Measurements from ENCODE around the gene HEBP2.
A peak's percentile ranks its signal among the peaks of the same experiment; 100 is the strongest.
"Not testable (repeated sequence)": the region's sequence is repeated elsewhere in the genome, so short reads cannot be mapped to it uniquely, and the experiment has no call there.

Gene HEBP2, protein sequence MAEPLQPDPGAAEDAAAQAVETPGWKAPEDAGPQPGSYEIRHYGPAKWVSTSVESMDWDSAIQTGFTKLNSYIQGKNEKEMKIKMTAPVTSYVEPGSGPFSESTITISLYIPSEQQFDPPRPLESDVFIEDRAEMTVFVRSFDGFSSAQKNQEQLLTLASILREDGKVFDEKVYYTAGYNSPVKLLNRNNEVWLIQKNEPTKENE

DNA sequence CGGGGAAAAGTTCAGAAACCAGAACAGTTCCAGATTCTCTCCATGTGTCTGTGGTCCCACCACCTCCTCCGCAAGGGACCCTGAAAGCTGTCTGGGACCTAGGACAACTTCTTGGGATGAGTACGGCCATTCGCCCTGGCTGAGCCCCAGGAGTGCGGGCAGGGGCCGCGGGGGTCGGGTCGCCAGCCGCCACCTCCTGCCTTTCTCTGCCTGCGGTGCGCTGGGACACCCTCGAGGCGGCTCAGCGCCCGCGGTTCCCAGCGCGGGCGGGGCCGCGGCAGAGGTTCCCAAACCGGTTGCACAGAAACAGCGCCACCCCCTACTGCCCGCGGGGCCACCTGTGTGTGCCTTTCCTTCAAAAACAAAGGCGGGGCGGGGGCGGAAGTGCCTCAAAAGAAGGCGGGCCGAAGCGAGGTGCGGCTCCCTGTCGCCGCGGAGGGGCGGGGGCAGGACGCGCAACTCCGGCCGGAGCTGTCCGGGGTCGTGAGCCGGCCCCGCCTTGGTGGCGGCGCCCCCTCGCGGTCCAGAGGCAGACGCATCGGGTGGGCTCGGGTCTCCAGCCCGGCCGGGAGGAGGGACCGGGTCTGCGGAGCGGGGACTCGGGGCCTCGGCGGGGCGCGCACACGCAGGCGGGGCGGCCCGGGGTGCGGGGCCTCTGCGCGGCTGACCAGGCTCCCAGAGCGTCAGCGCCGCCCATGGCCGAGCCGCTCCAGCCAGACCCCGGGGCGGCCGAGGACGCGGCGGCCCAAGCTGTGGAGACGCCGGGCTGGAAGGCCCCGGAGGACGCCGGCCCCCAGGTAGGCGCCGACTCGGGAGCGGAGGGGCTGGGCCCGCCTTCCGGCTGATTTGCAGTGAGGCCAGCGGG, at the start of gene HEBP2:
HEBP2 (plus strand) TSS at position 423 of the 865 bp plus-strand sequence; CDS start at position 696, 273 bp downstream.
- DNase-seq (ENCODE audit: low read depth in 2 of 2): peak; percentile 71 to 92

- DNase-seq (ENCODE audit: low read depth in 2 of 2): no peak
Measured at GRCh38 chr6:138357928-138358327, 46.1 kb upstream of the HEBP2 start.

DNA sequence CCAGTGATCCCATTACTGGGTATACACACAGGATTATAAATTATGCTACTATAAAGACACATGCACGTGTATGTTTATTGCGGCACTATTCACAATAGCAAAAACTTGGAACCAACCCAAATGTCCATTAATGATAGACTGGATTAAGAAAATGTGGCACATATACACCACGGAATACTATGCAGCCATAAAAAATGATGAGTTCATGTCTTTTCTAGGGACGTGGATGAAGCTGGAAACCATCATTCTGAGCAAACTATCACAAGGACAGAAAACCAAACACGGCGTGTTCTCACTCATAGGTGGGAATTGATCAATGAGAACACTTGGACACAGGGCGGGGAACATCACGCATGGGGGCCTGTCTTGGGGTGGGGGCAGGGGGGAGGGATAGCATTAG, 35.3 kb upstream of the HEBP2 start:
- not testable (repeated sequence) for DNase-seq (ENCODE audit: low read depth in 2 of 2)

DNA sequence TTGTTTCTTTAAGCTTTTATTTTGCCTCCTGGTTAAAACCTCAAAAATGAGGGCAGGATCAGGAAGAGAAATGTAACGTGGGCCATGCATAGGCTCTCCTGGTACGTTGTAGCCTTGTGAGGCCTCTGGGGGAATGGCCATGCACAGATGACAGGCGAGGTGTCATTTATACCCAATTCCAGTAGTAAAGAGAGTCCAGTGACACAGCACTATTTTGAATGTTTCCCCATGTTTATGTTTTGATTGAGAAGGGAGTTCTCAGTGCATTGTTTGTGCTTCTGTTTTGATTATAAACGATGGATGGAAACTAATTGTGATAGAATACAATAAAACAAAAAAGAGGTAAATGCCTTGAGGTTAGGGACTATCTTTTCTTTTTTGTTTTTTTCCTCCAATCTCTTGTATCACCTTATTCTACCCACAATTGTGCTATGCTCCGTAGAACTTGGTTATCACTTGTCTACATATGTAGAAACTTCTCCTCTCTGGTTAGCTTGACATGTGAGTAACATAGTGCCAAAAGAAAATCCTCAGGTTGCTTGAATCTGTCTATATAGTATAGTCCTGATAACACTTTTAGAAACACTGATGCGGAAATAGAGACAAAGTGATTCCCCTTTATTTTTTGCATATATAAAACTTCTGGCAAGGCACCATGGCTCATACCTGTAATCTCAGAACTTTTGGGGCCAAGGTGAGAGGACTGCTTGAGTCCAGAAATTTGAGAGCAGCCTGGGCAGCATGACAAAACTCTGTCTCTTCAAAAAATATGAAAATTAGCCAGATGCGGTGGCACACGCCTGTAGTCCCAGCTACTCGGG, 33.2 kb upstream of the HEBP2 start:
- no peak for DNase-seq (ENCODE audit: low read depth in 2 of 2)

DNA sequence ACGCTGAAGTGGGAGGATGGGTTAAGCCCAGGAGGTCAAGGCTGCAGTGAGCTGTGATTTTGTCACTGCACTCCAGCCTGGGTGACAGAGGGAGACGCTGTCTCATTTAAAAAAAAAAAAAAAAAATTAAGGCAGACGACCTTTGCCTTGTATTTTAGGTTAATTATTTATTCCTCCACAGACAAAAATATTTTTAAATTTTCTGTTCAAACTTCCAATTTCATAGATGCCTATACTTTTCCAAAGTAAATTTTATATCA, 32.6 kb upstream of the HEBP2 start:
- DNase-seq (ENCODE audit: low read depth in 2 of 2): no peak

DNA sequence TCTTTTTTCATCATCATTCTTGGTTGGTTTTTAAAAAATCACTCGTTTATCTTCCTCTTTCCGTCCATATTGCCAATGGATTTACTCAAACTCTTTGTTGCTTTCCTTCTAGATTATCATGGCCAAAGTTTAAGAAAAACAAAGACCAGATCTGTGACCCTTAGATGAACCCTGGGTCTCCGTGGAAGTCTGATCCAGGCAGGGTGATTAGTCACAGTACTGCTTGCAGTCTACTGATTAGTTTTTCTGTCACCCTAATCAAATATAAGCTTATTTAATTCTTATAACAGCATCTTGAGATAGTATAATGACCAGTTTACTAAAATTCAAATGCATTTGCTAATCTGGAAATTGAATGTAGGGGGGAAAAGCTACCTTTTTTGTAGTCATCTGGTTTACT, 32.3 kb upstream of the HEBP2 start:
- DNase-seq (ENCODE audit: low read depth in 2 of 2): no peak

GRCh38 chr6:138372711-138373463, 31.1 kb upstream of the HEBP2 start:
- no peak for DNase-seq (ENCODE audit: low read depth in 2 of 2)

- no peak for DNase-seq (ENCODE audit: low read depth in 2 of 2)
Measured at GRCh38 chr6:138374230-138374629, 29.8 kb upstream of the HEBP2 start.

- no peak for DNase-seq (ENCODE audit: low read depth in 2 of 2)
Measured at GRCh38 chr6:138374815-138375214, 29.2 kb upstream of the HEBP2 start.

GRCh38 chr6:138377042-138377441, 27.0 kb upstream of the HEBP2 start:
- no peak for DNase-seq (ENCODE audit: low read depth in 2 of 2)

DNA sequence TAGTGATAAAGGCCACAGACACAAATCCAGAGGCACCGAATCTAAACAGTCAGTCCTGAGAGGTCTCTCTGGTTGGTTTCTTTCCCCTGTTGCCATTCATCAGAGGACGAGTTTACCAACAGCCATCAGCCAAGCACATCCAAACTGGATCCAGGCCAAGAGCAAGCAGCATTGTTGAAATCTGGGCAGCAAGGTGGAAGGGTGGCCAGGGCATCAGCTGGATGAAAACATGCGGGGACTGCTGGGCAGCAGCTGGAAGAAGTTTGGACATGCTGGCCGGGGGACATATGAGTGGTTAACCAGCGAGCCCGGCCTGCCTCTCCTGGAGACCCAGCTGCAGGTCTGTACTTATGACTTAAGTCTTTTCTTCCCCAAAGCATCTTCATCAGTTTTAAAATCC, 26.2 kb upstream of the HEBP2 start, which contains the start of gene SMIM28:
SMIM28 (plus strand) TSS at position 62 of the 400 bp plus-strand sequence; CDS start at position 230, 168 bp downstream.
- no peak for DNase-seq (ENCODE audit: low read depth in 2 of 2)

DNA sequence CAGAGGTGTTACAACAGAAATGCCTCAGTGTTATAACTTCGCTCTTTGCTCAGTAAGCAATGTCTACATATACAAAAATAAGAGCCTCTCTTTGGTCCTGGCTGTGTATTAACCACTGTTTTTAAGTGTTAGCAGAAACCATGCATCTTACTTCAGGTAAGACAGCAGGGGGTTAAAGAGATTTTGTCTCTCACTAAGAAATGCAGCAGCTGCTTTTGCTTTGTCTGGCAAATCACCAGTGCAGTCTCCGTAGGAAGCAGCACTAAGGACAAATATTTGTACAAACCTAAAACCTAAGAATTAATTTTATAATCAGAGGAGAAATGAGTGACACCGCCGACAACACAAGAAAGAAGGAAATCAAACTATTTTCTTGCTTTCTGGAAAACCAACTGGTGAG, 25.6 kb upstream of the HEBP2 start:
- DNase-seq (ENCODE audit: low read depth in 2 of 2): no peak

DNA sequence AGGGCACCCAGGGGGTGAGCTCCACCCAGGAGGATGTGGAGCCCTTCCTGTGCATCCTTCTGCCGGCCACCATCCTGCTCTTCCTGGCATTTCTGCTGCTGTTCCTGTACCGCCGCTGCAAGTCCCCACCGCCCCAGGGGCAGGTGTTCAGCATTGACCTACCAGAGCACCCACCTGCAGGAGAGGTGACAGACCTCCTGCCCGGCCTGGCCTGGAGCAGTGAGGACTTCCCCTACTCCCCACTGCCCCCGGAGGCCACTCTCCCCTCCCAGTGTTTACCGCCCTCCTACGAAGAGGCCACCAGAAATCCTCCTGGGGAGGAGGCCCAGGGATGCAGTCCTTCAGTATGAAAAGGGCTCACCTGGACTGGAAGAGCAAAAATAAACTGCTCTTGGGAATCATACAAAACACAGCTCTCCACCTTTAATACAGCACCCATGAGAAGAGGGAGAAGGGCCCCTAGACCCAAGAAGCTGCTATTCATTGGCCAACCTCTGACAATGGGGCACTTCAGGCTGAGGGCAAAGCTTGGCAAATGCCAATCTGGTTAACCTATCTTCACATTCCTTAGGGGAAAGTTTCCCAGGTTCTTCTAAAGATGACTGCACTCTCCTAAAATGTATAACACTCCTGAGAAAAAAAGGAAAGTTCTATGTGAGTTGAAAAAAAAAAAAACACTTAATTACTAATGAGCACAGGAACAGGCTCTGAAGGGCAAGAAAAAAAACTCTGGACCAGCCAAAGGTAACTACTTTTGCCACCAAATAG, 21.3 kb upstream of the HEBP2 start:
- no peak for DNase-seq (ENCODE audit: low read depth in 2 of 2)

GRCh38 chr6:138383776-138384175, 20.2 kb upstream of the HEBP2 start:
- DNase-seq (ENCODE audit: low read depth in 2 of 2): no peak

DNA sequence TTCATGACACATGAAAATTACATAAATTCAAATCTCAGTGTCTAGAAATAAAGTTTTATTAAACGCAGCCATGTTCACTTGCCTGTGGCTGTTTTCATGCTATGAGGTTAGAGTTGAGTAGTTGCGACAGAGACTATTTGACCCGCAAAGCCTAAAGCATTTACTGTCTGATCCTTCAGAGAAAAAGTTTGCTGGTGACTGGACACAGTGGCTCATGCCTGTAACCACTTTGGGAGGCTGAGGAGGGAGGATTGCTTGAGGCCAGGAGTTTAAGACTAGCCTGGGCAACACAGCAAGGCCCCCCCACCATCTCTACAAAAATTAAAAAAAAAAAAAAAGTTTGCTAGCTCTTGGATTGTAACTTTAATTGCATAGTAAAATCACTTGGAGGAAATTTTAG, 17.1 kb upstream of the HEBP2 start:
- DNase-seq (ENCODE audit: low read depth in 2 of 2): no peak

DNA sequence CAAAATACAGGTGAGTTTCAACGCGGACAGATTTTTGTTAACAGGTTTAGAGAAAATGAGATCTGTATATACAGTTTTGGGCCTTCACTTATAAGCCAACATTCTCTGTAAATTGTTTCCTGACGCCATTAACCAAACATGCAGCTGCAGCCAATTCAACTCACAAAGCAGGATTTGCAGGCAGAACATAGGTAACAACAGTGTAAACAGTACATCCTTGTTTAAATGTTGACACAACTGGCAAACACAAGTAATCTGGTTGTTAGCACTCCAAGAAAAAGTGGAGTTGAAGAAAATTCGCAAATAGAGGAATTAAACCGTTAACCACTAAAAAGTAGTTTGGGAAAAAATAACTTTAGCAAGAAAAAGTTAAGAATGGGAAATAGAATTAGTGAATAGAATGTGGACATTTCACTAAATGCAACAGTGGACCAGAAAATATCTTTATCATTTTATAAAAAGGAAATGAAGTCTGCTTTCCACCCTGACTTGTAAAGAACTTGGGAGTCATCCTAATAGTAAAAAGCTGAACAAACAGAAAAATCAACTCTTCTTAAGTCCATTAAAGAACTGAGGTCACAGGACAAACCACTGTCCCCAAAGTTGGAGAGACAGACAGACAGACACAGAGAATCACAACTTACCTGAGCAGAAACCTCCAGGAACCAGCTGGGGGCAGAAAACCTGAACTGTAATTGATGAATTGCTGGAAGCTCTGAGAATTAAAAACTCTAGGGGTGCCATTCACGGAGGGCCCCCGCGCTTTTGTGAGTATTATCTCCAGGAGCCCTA, 16.2 kb upstream of the HEBP2 start:
- no peak for DNase-seq (ENCODE audit: low read depth in 2 of 2)

GRCh38 chr6:138389551-138389950, 14.5 kb upstream of the HEBP2 start:
- DNase-seq (ENCODE audit: low read depth in 2 of 2): no peak

- DNase-seq (ENCODE audit: low read depth in 2 of 2): no peak
Measured at GRCh38 chr6:138393871-138394783, 9.9 kb upstream of the HEBP2 start.

DNA sequence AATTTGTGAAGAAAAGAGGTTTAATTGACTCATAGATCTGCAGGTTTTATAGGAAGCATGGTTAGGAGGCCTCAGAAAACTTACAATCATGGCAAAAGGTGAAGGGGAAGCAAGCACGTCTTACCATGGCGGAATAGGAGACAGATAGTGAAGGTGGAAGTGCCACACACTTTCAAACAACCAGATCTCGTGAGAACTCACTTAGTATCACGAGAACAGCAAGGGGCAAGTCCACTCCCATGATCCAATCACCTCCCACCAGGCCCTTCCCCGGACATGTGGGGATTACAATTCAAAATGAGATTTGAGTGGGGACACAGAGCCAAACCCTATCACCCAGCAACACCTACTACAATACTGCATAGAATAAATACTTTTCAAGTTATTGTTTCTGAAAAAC, 7.3 kb upstream of the HEBP2 start:
- no peak for DNase-seq (ENCODE audit: low read depth in 2 of 2)
